IMR-90 (cell line): ENCODE data around the gene MAOB.

ENCODE experiments used
- CTCF ChIP-seq: conservative IDR thresholded peaks from 2 replicates; pipeline ENCODE4 v1.5.1; 2012; ENCODE audit warnings: mild to moderate bottlenecking, low read depth, low read length, improper control_type of control experiment
- POLR2A ChIP-seq: IDR thresholded peaks from 2 replicates; pipeline ENCODE4 v1.6.1; 2012; ENCODE audit warnings: mild to moderate bottlenecking, low read depth, low read length
- RAD21 ChIP-seq: IDR thresholded peaks from 2 replicates; pipeline ENCODE4 v1.6.1; 2012; ENCODE audit warnings: low read length, improper control_type of control experiment

GRCh38 chrX:43805579-43805978, 76.7 kb downstream of the MAOB start:
- TF ChIP-seq POLR2A (no peak), CTCF (no peak), RAD21 (no peak)
